K562 (cell line): Measurements from ENCODE around the gene ZBTB46. TPM values are rescaled to one million over a fixed set of nuclear protein-coding genes. Genes with fewer than 3 reads are reported as not detected.
A peak's percentile ranks its signal among the peaks of the same experiment; 100 is the strongest.

Experiments used
- DLX4 ChIP-seq: fragments of 250-450 bp; sonication (Bioruptor Pico); IDR thresholded peaks from 2 replicates; pipeline ENCODE4 v1.6.1; 2021; ENCODE audit warnings: mild to moderate bottlenecking
- EP300 ChIP-seq: IDR thresholded peaks from 2 replicates; pipeline ENCODE4 v1.6.1; 2012; ENCODE audit warnings: low read length, improper control_type of control experiment
- HEY1 ChIP-seq: fragments of 250-450 bp; sonication (Bioruptor Pico); IDR thresholded peaks from 2 replicates; pipeline ENCODE4 v1.5.0; 2020; ENCODE audit warnings: mild to moderate bottlenecking, moderate library complexity, borderline replicate concordance
- HLTF ChIP-seq: fragments of 450-650 bp; IDR thresholded peaks from 2 replicates; pipeline ENCODE4 v1.6.1; 2016
- KLF1 ChIP-seq: fragments of 450-650 bp; IDR thresholded peaks from 2 replicates; pipeline ENCODE4 v1.6.1; 2016; ENCODE audit warnings: missing genetic modification characterization, missing compliant biosample characterization
- LEF1 ChIP-seq: fragments of 450-650 bp; IDR thresholded peaks from 2 replicates; pipeline ENCODE4 v1.6.1; 2016; ENCODE audit warnings: mild to moderate bottlenecking
- POLR2AphosphoS2 ChIP-seq: IDR thresholded peaks from 2 replicates; pipeline ENCODE4 v1.6.1; 2012; ENCODE audit warnings: low read length, improper control_type of control experiment
- RBFOX2 ChIP-seq: fragments of 200-400 bp; formaldehyde crosslinking; IDR thresholded peaks from 2 replicates; pipeline ENCODE4 v1.6.1; 2017; ENCODE audit warnings: low read depth, mild to moderate bottlenecking, low read length, moderate library complexity
- VEZF1 ChIP-seq: fragments of 200-800 bp; sonication (Bioruptor generic); IDR thresholded peaks from 2 replicates; pipeline ENCODE4 v1.6.1; 2017; ENCODE audit warnings: missing genetic modification characterization, missing compliant biosample characterization
- ZC3H8 ChIP-seq: fragments of 450-650 bp; IDR thresholded peaks from 2 replicates; pipeline ENCODE4 v1.6.1; 2017
- ZNF232 ChIP-seq: sonication (generic); formaldehyde crosslinking; IDR thresholded peaks from 2 replicates; pipeline ENCODE4 v1.8.0; 2022; ENCODE audit warnings: mild to moderate bottlenecking, missing genetic modification reagents
- ZNF57 ChIP-seq: fragments of 450-650 bp; formaldehyde crosslinking; IDR thresholded peaks from 2 replicates; pipeline ENCODE4 v1.4.0; 2020; ENCODE audit warnings: mild to moderate bottlenecking, moderate library complexity
- polyA plus RNA-seq, 8 experiments: library from polyadenylated mRNA; depleted of rRNA in 4 of 8; stranded (reverse) in 5 of 8; unstranded in 3 of 8; fragments of >200 nt; fragmentation: Nextera tagmentation in 2 of 8; fragmentation: Illumina TruSeq in 1 of 8; extraction: Ambion mirVana in 2 of 8; extraction: Trizol in 1 of 8; gene quantifications; 2 replicates each; pipeline versions ENCODE4 v1.2.1 to v1.2.3, GENCODE V29; 2011 to 2014; ENCODE audit warnings: inconsistent platforms in 1 of 8, missing spikeins in 1 of 8
- total RNA-seq, 7 experiments: library from RNA; depleted of rRNA in 6 of 7; stranded (reverse); fragments of >200 nt in 6 of 7; fragmentation: Illumina TruSeq in 2 of 7; extraction: Trizol in 2 of 7; gene quantifications; 2 replicates each; pipeline versions ENCODE4 v1.2.1 to v1.2.3, GENCODE V29; 2011 to 2021; ENCODE audit warnings: low replicate concordance in 1 of 7
- TF ChIP-seq, protein P1 (sequence below), 3 experiments: fragments of 200-800 bp in 1 of 3; sonication (Bioruptor generic) in 1 of 3; sonication (generic) in 1 of 3; formaldehyde crosslinking in 1 of 3; IDR thresholded peaks; 2 replicates each; pipeline versions ENCODE4 v1.6.1 to v1.8.0; 2016 to 2022; ENCODE audit warnings: mild to moderate bottlenecking in 2 of 3, missing compliant biosample characterization in 2 of 3, missing genetic modification characterization in 2 of 3, missing genetic modification reagents in 1 of 3

ZBTB46 gene
- total and polyA plus RNA-seq, 9 of the 15 experiments (the other 6 are each of a cell fraction or from before 2014, with no cell fraction given): 0.29 to 4.1 (median 1.1) TPM

GRCh38 chr20:63750807-63751470, 80.1 kb downstream of the ZBTB46 start (continued):
- TF ChIP-seq VEZF1 (CRISPR knock-in tag): peak; percentile 49
- TF ChIP-seq RBFOX2: 0 out of 2 replicates have a peak, but pooled peaks have one; percentile 25
- 0 out of 2 replicates have a peak, but pooled peaks have one; percentile 14 for TF ChIP-seq EP300
- TF ChIP-seq DLX4 (CRISPR knock-in tag): no peak
- TF ChIP-seq POLR2AphosphoS2: no peak
- TF ChIP-seq HLTF: 0 out of 2 replicates have a peak, but pooled peaks have one; percentile 53
- TF ChIP-seq ZC3H8: no peak
- TF ChIP-seq, protein P1, sequence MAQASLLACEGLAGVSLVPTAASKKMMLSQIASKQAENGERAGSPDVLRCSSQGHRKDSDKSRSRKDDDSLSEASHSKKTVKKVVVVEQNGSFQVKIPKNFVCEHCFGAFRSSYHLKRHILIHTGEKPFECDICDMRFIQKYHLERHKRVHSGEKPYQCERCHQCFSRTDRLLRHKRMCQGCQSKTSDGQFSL (CRISPR knock-in tag; IDR thresholded peaks at IDR 0.05): no peak
- TF ChIP-seq, protein P1 (tag; IDR thresholded peaks at IDR 0.05): no peak
- TF ChIP-seq KLF1 (tag): no peak
- TF ChIP-seq LEF1: 0 out of 2 replicates have a peak, but pooled peaks have one; percentile 19
- TF ChIP-seq ZNF57 (CRISPR knock-in tag): 0 out of 2 replicates have a peak, but pooled peaks have one; percentile 48
- no peak for TF ChIP-seq HEY1 (CRISPR knock-in tag)
- TF ChIP-seq ZNF232 (CRISPR knock-in tag): no peak
